A549 (cell line): ENCODE data around the gene ATP8A2. TPM values are rescaled to one million over a fixed set of nuclear protein-coding genes. Genes with fewer than 3 reads are reported as not detected.

Experiments used
- ATAC-seq, 2 experiments: fragments of 200-7000 bp in 1 of 2; fragments of >200 bp in 1 of 2; cut with Nextera tagmentation in 1 of 2; cut with Tn5 transposase in 1 of 2; 3 replicates each; pipeline versions ENCODE4 v1.8.0 to v1.9.1; 2018 to 2020; ENCODE audit warnings: mild to moderate bottlenecking in 1 of 2, moderate library complexity in 1 of 2
- CTCF ChIA-PET: fragments of 300-600 bp; sonication (Branson Sonifier 250); formaldehyde crosslinking; extraction: SDS; loops from one replicate; lab custom pipeline; 2021; ENCODE audit warnings: antibody characterized with exemption, inconsistent platforms; lab: Yijun Ruan, JAX
- POLR2A ChIA-PET: fragments of 350-600 bp; formaldehyde crosslinking; extraction: SDS; loops from one replicate; lab custom pipeline; 2021; ENCODE audit warnings: antibody characterized with exemption, inconsistent platforms; lab: Yijun Ruan, JAX
- DNase-seq, 2 experiments: peaks; one replicate each; pipeline versions ENCODE4 v3.0.0 to v3.0.0-alpha.2; 2011 to 2016; ENCODE audit warnings: low read depth in 1 of 2, low spot score in 1 of 2
- FAIRE-seq: peaks from 2 replicates; lab custom pipeline; 2011; peaks lifted over from hg19 to GRCh38; lab: Jason Lieb, UNC
- H3K27ac ChIP-seq, 2 experiments: fragments of >200 bp; sonication (Bioruptor Twin); formaldehyde crosslinking; 3 replicates each; pipeline ENCODE4 v1.5.1; 2016 to 2017
- H3K4me1 ChIP-seq: fragments of >200 bp; sonication (Bioruptor Twin); formaldehyde crosslinking; 3 replicates; pipeline ENCODE4 v1.6.1; 2016
- H3K4me2 ChIP-seq: fragments of >200 bp; sonication (Bioruptor Twin); formaldehyde crosslinking; 3 replicates; pipeline ENCODE4 v1.6.1; 2016
- H3K4me3 ChIP-seq: fragments of >200 bp; sonication (Bioruptor Twin); formaldehyde crosslinking; 3 replicates; pipeline ENCODE4 v1.5.1; 2016
- H3K9me3 ChIP-seq: fragments of >200 bp; sonication (Bioruptor Twin); formaldehyde crosslinking; 3 replicates; pipeline ENCODE4 v1.6.1; 2016
- BHLHE40 ChIP-seq: IDR thresholded peaks from 2 replicates; pipeline ENCODE4 v1.6.1; 2012; ENCODE audit warnings: low read depth, low read length, inconsistent platforms
- CBX2 ChIP-seq: fragments of 200-600 bp; sonication (generic); IDR thresholded peaks from 2 replicates; pipeline ENCODE4 v1.6.1; 2016; ENCODE audit warnings: low read depth, mild to moderate bottlenecking, borderline replicate concordance
- CBX8 ChIP-seq: fragments of 200-600 bp; sonication (generic); IDR thresholded peaks from 2 replicates; pipeline ENCODE4 v1.6.1; 2016
- CHD2 ChIP-seq: fragments of 150-350 bp; IDR thresholded peaks from 2 replicates; pipeline ENCODE4 v1.6.1; 2014; ENCODE audit warnings: low read length; ENCODE audit not compliant: partially characterized antibody
- EHF ChIP-seq: fragments of 250-450 bp; sonication (Bioruptor Pico); IDR thresholded peaks from 2 replicates; pipeline ENCODE4 v1.5.0; 2020; ENCODE audit warnings: mild to moderate bottlenecking
- EHMT2 ChIP-seq: fragments of 200-600 bp; sonication (generic); IDR thresholded peaks from 2 replicates; pipeline ENCODE4 v1.6.1; 2016; ENCODE audit warnings: antibody characterized with exemption, low read depth, mild to moderate bottlenecking, moderate library complexity
- EP300 ChIP-seq, 2 experiments: fragments of >200 bp; sonication (Bioruptor Twin); formaldehyde crosslinking; IDR thresholded peaks; 2 replicates in 1 of 2; 3 replicates in 1 of 2; pipeline ENCODE4 v1.6.1; 2016 to 2017
- ESRRA ChIP-seq: fragments of 150-350 bp; IDR thresholded peaks from 2 replicates; pipeline ENCODE4 v1.6.1; 2014; ENCODE audit warnings: mild to moderate bottlenecking, low read length, borderline replicate concordance
- FOSL2 ChIP-seq, 2 experiments: fragments of 450-650 bp in 1 of 2; fragments of >200 bp in 1 of 2; sonication (Bioruptor Twin) in 1 of 2; formaldehyde crosslinking; IDR thresholded peaks; 2 replicates each; pipeline versions ENCODE4 v1.5.0 to v1.6.1; 2016 to 2020; ENCODE audit warnings: mild to moderate bottlenecking in 1 of 2, moderate library complexity in 1 of 2
- GATA3 ChIP-seq: IDR thresholded peaks from 2 replicates; pipeline ENCODE4 v1.6.1; 2012; ENCODE audit warnings: borderline replicate concordance
- HEYL ChIP-seq: fragments of 250-450 bp; sonication (Bioruptor Pico); IDR thresholded peaks from 2 replicates; pipeline ENCODE4 v1.8.0; 2021; ENCODE audit warnings: mild to moderate bottlenecking, moderate library complexity
- HOXB5 ChIP-seq: fragments of 250-450 bp; sonication (Bioruptor Pico); IDR thresholded peaks from 2 replicates; pipeline ENCODE4 v1.5.0; 2020; ENCODE audit warnings: mild to moderate bottlenecking, moderate library complexity
- JUN ChIP-seq, 2 experiments: fragments of >200 bp; sonication (Bioruptor Twin); formaldehyde crosslinking; IDR thresholded peaks; 2 replicates in 1 of 2; 3 replicates in 1 of 2; pipeline ENCODE4 v1.6.1; 2016 to 2017
- KDM5A ChIP-seq: fragments of 200-600 bp; sonication (generic); IDR thresholded peaks from 2 replicates; pipeline ENCODE4 v1.6.1; 2016; ENCODE audit warnings: antibody characterized with exemption, mild to moderate bottlenecking
- MAZ ChIP-seq: fragments of 150-350 bp; IDR thresholded peaks from 2 replicates; pipeline ENCODE4 v1.6.1; 2014; ENCODE audit warnings: antibody characterized with exemption, low read depth, low read length, borderline replicate concordance
- MYC ChIP-seq: IDR thresholded peaks from 2 replicates; pipeline ENCODE4 v1.6.1; 2012; ENCODE audit warnings: mild to moderate bottlenecking, inconsistent platforms, low read length, improper control_type of control experiment, borderline replicate concordance
- RFX5 ChIP-seq: fragments of 450-650 bp; IDR thresholded peaks from 2 replicates; pipeline ENCODE4 v1.7.1; 2014; ENCODE audit warnings: antibody characterized with exemption, mild to moderate bottlenecking, moderate library complexity
- SREBF2 ChIP-seq: fragments of 450-650 bp; IDR thresholded peaks from 2 replicates; pipeline ENCODE4 v1.6.1; 2014; ENCODE audit warnings: mild to moderate bottlenecking, moderate library complexity
- ZFP36 ChIP-seq: fragments of 450-650 bp; IDR thresholded peaks from 2 replicates; pipeline ENCODE4 v1.6.1; 2014; ENCODE audit warnings: borderline replicate concordance; ENCODE audit not compliant: partially characterized antibody
- ZNF302 ChIP-seq: fragments of 250-450 bp; sonication (Bioruptor Pico); IDR thresholded peaks from 2 replicates; pipeline ENCODE4 v1.9.0; 2021; ENCODE audit warnings: inconsistent platforms, mild to moderate bottlenecking, moderate library complexity
- WGBS: methylation state at CpG from one replicate; pipeline ENCODE4 v1.1.6; 2017; ENCODE audit errors: missing lambda C conversion rate; 5-methylcytosine and 5-hydroxymethylcytosine counted together
- polyA plus RNA-seq, 4 experiments: library from polyadenylated mRNA; depleted of rRNA in 3 of 4; stranded (reverse); fragments of >200 nt; fragmentation: RNase III in 1 of 4; extraction: RNeasy Plus Mini Kit Qiagen cat#74134 plus additional on column Dnase treatment in 1 of 4; gene quantifications; 2 replicates in 3 of 4; 3 replicates in 1 of 4; pipeline ENCODE4 v1.2.3, GENCODE V29; 2011 to 2017
- TF ChIP-seq, protein P1 (sequence below): fragments of 250-450 bp; sonication (Bioruptor Pico); IDR thresholded peaks from 2 replicates; pipeline ENCODE4 v1.5.0; 2021; ENCODE audit warnings: mild to moderate bottlenecking, moderate library complexity, borderline replicate concordance
- TF ChIP-seq, protein P2 (sequence below): fragments of 150-350 bp; IDR thresholded peaks from 2 replicates; pipeline ENCODE4 v1.6.1; 2014; ENCODE audit warnings: low read depth, mild to moderate bottlenecking, low read length
- TF ChIP-seq, protein P3 (sequence below): IDR thresholded peaks from 2 replicates; pipeline ENCODE4 v1.6.1; 2012
- TF ChIP-seq, protein P4 (sequence below): fragments of >200 bp; sonication (Bioruptor Twin); formaldehyde crosslinking; IDR thresholded peaks from 3 replicates; pipeline ENCODE4 v1.5.1; 2016

The ATP8A2 gene
- polyA plus RNA-seq, 2 of the 4 experiments (the other 2 are of a cell fraction) = 0.03 TPM; not detected in 1

DNA sequence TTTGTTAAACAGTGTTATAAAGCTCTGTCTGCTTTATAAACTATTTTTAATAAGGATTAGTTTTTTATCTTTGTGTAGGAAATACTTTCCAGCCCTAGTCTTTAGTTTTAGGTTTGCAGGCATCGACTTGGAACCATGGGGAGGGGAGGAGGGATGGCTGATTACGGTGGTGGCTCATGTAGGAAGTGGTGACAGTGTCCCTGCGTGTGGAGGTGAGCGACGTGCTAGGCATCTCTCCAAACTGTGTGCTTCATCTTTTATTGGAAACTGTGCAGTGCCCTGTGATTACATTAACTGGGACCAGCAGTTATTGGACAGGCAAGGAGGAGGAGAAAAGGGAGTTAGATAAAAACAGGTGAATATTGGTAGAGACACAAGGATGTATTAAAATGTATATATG, 203.8 kb downstream of the ATP8A2 start:
- WGBS = 27% methylated on average over 5 of the region's 5 CpGs
- H3K4me1 ChIP-seq = no peaks in the 10 kb centered on the region
- H3K9me3 ChIP-seq = no peaks in the 10 kb centered on the region
- no peak for FAIRE-seq
- ChIA-PET CTCF (interaction anchor here (1.5 to 2.2 kb wide), 3 partner anchors 487 to 1123 kb away, joined by 3 to 39 read pairs (median 10); no protein-coding TSS in a partner anchor), POLR2A (no interaction called here)
- TF ChIP-seq MYC (no peak), CBX8 (no peak), KDM5A (no peak), MAZ (no peak), RFX5 (no peak), HOXB5 (no peak), JUN (IDR thresholded peaks at IDR 0.05) (no peak), SREBF2 (no peak), EP300 (IDR thresholded peaks at IDR 0.05) (no peak), ZNF302 (CRISPR knock-in tag) (no peak), ZFP36 (no peak), FOSL2 (IDR thresholded peaks at IDR 0.05) (no peak), FOSL2 (CRISPR knock-in tag; IDR thresholded peaks at IDR 0.05) (no peak), HEYL (CRISPR knock-in tag) (no peak), CBX2 (no peak), EHMT2 (no peak), BHLHE40 (no peak), ESRRA (no peak)
- TF ChIP-seq, protein P1, sequence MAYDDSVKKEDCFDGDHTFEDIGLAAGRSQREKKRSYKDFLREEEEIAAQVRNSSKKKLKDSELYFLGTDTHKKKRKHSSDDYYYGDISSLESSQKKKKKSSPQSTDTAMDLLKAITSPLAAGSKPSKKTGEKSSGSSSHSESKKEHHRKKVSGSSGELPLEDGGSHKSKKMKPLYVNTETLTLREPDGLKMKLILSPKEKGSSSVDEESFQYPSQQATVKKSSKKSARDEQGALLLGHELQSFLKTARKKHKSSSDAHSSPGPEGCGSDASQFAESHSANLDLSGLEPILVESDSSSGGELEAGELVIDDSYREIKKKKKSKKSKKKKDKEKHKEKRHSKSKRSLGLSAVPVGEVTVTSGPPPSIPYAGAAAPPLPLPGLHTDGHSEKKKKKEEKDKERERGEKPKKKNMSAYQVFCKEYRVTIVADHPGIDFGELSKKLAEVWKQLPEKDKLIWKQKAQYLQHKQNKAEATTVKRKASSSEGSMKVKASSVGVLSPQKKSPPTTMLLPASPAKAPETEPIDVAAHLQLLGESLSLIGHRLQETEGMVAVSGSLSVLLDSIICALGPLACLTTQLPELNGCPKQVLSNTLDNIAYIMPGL (CRISPR knock-in tag) = no peak
- TF ChIP-seq, protein P2, sequence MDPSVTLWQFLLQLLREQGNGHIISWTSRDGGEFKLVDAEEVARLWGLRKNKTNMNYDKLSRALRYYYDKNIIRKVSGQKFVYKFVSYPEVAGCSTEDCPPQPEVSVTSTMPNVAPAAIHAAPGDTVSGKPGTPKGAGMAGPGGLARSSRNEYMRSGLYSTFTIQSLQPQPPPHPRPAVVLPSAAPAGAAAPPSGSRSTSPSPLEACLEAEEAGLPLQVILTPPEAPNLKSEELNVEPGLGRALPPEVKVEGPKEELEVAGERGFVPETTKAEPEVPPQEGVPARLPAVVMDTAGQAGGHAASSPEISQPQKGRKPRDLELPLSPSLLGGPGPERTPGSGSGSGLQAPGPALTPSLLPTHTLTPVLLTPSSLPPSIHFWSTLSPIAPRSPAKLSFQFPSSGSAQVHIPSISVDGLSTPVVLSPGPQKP = no peak
- no peak for DNase-seq
- no peak overlapping the region for H3K27ac ChIP-seq
- no peak overlapping the region for H3K4me2 ChIP-seq
- no peak overlapping the region for H3K4me3 ChIP-seq
- no peak for ATAC-seq

DNA sequence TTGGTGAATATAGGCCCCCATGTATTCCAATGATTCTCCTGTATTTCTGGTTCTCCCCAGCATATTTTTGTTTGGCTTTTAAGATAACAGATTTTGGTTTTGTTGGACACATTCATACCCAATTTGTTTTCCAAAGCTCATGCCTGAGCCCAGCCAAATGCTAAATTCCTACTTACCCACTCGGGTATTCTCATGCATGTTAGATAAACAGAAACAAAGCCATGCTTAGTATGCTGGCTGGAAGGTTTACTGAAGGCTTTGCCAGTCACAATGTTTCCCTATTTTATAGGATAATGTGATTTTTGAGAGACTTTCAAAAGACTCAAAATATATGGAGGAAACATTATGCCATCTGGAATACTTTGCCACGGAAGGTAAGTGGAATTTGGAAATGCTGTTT, 206.8 kb downstream of the ATP8A2 start:
- FAIRE-seq (no peak), DNase-seq (no peak), ATAC-seq (no peak)
- no peak overlapping the region for H3K4me2 ChIP-seq
- no peaks in the 10 kb centered on the region for H3K4me1 ChIP-seq
- H3K4me3 ChIP-seq = no peak overlapping the region
- ChIA-PET POLR2A (no interaction called here), CTCF (no interaction called here)
- no peak overlapping the region for H3K27ac ChIP-seq
- WGBS = 5% methylated on average over 2 of the region's 2 CpGs
- no peaks in the 10 kb centered on the region for H3K9me3 ChIP-seq
- TF ChIP-seq, protein P3, sequence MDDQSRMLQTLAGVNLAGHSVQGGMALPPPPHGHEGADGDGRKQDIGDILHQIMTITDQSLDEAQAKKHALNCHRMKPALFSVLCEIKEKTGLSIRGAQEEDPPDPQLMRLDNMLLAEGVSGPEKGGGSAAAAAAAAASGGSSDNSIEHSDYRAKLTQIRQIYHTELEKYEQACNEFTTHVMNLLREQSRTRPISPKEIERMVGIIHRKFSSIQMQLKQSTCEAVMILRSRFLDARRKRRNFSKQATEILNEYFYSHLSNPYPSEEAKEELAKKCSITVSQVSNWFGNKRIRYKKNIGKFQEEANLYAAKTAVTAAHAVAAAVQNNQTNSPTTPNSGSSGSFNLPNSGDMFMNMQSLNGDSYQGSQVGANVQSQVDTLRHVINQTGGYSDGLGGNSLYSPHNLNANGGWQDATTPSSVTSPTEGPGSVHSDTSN = no peak
- TF ChIP-seq CHD2 (no peak), EHF (CRISPR knock-in tag) (no peak), GATA3 (no peak), MAZ (no peak)
- TF ChIP-seq, protein P4, sequence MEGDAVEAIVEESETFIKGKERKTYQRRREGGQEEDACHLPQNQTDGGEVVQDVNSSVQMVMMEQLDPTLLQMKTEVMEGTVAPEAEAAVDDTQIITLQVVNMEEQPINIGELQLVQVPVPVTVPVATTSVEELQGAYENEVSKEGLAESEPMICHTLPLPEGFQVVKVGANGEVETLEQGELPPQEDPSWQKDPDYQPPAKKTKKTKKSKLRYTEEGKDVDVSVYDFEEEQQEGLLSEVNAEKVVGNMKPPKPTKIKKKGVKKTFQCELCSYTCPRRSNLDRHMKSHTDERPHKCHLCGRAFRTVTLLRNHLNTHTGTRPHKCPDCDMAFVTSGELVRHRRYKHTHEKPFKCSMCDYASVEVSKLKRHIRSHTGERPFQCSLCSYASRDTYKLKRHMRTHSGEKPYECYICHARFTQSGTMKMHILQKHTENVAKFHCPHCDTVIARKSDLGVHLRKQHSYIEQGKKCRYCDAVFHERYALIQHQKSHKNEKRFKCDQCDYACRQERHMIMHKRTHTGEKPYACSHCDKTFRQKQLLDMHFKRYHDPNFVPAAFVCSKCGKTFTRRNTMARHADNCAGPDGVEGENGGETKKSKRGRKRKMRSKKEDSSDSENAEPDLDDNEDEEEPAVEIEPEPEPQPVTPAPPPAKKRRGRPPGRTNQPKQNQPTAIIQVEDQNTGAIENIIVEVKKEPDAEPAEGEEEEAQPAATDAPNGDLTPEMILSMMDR = no peak
- TF ChIP-seq, protein P2 = no peak
